ENCODE measurements around the gene PAM.
A peak's percentile ranks its signal among the peaks of the same experiment; 100 is the strongest.

The PAM gene

GRCh38 chr5:102800427-102800826, 45.3 kb downstream of the PAM start:
- no peak for ATAC-seq

GRCh38 chr5:102801371-102801770, 46.3 kb downstream of the PAM start:
- TF ChIP-seq RARB (CRISPR knock-in tag; IDR thresholded peaks at IDR 0.05) (no peak), ZNF70 (CRISPR knock-in tag; IDR thresholded peaks at IDR 0.05) (no peak), ZC3H10 (CRISPR knock-in tag; IDR thresholded peaks at IDR 0.05) (no peak)
- TF ChIP-seq, protein P1, sequence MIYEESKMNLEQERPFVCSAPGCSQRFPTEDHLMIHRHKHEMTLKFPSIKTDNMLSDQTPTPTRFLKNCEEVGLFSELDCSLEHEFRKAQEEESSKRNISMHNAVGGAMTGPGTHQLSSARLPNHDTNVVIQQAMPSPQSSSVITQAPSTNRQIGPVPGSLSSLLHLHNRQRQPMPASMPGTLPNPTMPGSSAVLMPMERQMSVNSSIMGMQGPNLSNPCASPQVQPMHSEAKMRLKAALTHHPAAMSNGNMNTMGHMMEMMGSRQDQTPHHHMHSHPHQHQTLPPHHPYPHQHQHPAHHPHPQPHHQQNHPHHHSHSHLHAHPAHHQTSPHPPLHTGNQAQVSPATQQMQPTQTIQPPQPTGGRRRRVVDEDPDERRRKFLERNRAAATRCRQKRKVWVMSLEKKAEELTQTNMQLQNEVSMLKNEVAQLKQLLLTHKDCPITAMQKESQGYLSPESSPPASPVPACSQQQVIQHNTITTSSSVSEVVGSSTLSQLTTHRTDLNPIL (CRISPR knock-in tag; IDR thresholded peaks at IDR 0.05; ENCODE audit: low read depth) = no peak
- peak; percentile 85 for ATAC-seq

More at GRCh38 chr5:102800427-102800826, 45.3 kb downstream of the PAM start:
- TF ChIP-seq ZFP3 (CRISPR knock-in tag; IDR thresholded peaks at IDR 0.05) = no peak
- no peak for TF ChIP-seq OSR1 (CRISPR knock-in tag; IDR thresholded peaks at IDR 0.05)
- no peak for TF ChIP-seq RARB (CRISPR knock-in tag; IDR thresholded peaks at IDR 0.05)
- TF ChIP-seq GLIS3 (CRISPR knock-in tag; IDR thresholded peaks at IDR 0.05) = no peak
- no peak for TF ChIP-seq TCF4 (CRISPR knock-in tag; IDR thresholded peaks at IDR 0.05; ENCODE audit: borderline replicate concordance)
- no peak for TF ChIP-seq ISL1 (CRISPR knock-in tag; IDR thresholded peaks at IDR 0.05)
- TF ChIP-seq ZNF70 (CRISPR knock-in tag; IDR thresholded peaks at IDR 0.05) = no peak
- TF ChIP-seq ZC3H10 (CRISPR knock-in tag; IDR thresholded peaks at IDR 0.05) = no peak
- TF ChIP-seq ZFP30 (CRISPR knock-in tag; IDR thresholded peaks at IDR 0.05) = no peak
- TF ChIP-seq ESRRG (CRISPR knock-in tag; IDR thresholded peaks at IDR 0.05) = no peak

- no peak for ATAC-seq
- no peak for TF ChIP-seq SNAI2 (CRISPR knock-in tag; IDR thresholded peaks at IDR 0.05)
- TF ChIP-seq OSR1 (CRISPR knock-in tag; IDR thresholded peaks at IDR 0.05) = no peak
- TF ChIP-seq ZNF8 (CRISPR knock-in tag; IDR thresholded peaks at IDR 0.05) = no peak
- no peak for TF ChIP-seq ARNTL (CRISPR knock-in tag; IDR thresholded peaks at IDR 0.05; ENCODE audit: borderline replicate concordance, low read depth)
- TF ChIP-seq, protein P2, sequence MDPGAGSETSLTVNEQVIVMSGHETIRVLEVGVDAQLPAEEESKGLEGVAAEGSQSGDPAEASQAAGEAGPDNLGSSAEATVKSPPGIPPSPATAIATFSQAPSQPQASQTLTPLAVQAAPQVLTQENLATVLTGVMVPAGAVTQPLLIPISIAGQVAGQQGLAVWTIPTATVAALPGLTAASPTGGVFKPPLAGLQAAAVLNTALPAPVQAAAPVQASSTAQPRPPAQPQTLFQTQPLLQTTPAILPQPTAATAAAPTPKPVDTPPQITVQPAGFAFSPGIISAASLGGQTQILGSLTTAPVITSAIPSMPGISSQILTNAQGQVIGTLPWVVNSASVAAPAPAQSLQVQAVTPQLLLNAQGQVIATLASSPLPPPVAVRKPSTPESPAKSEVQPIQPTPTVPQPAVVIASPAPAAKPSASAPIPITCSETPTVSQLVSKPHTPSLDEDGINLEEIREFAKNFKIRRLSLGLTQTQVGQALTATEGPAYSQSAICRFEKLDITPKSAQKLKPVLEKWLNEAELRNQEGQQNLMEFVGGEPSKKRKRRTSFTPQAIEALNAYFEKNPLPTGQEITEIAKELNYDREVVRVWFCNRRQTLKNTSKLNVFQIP (CRISPR knock-in tag; IDR thresholded peaks at IDR 0.05; ENCODE audit: borderline replicate concordance, low read depth) = no peak
- TF ChIP-seq GLIS3 (CRISPR knock-in tag; IDR thresholded peaks at IDR 0.05) = no peak
- TF ChIP-seq ESRRG (CRISPR knock-in tag; IDR thresholded peaks at IDR 0.05) = no peak
- TF ChIP-seq RARB (CRISPR knock-in tag; IDR thresholded peaks at IDR 0.05) = no peak
- TF ChIP-seq TCF4 (CRISPR knock-in tag; IDR thresholded peaks at IDR 0.05; ENCODE audit: borderline replicate concordance) = no peak
- TF ChIP-seq CSRNP3 (CRISPR knock-in tag; IDR thresholded peaks at IDR 0.05) = no peak
- no peak for TF ChIP-seq ZFP3 (CRISPR knock-in tag; IDR thresholded peaks at IDR 0.05)
- no peak for TF ChIP-seq ZFP30 (CRISPR knock-in tag; IDR thresholded peaks at IDR 0.05)
These were observed 47.8 kb downstream of the PAM start for GRCh38 chr5:102802708-102803458.

- ATAC-seq = peak; percentile 89
- TF ChIP-seq ZFP30 (CRISPR knock-in tag; IDR thresholded peaks at IDR 0.05) (no peak), ESRRG (CRISPR knock-in tag; IDR thresholded peaks at IDR 0.05) (no peak), PATZ1 (CRISPR knock-in tag; IDR thresholded peaks at IDR 0.05; ENCODE audit: borderline replicate concordance) (no peak), GLIS3 (CRISPR knock-in tag; IDR thresholded peaks at IDR 0.05) (no peak), ZC3H10 (CRISPR knock-in tag; IDR thresholded peaks at IDR 0.05) (no peak), OSR1 (CRISPR knock-in tag; IDR thresholded peaks at IDR 0.05) (no peak), ARNTL (CRISPR knock-in tag; IDR thresholded peaks at IDR 0.05; ENCODE audit: borderline replicate concordance, low read depth) (no peak), BACH2 (CRISPR knock-in tag; IDR thresholded peaks at IDR 0.05; ENCODE audit: borderline replicate concordance) (no peak), TCF4 (CRISPR knock-in tag; IDR thresholded peaks at IDR 0.05; ENCODE audit: borderline replicate concordance) (no peak), TOX (CRISPR knock-in tag; IDR thresholded peaks at IDR 0.05; ENCODE audit: borderline replicate concordance) (no peak), ISL1 (CRISPR knock-in tag; IDR thresholded peaks at IDR 0.05) (no peak)
- TF ChIP-seq, protein P3, sequence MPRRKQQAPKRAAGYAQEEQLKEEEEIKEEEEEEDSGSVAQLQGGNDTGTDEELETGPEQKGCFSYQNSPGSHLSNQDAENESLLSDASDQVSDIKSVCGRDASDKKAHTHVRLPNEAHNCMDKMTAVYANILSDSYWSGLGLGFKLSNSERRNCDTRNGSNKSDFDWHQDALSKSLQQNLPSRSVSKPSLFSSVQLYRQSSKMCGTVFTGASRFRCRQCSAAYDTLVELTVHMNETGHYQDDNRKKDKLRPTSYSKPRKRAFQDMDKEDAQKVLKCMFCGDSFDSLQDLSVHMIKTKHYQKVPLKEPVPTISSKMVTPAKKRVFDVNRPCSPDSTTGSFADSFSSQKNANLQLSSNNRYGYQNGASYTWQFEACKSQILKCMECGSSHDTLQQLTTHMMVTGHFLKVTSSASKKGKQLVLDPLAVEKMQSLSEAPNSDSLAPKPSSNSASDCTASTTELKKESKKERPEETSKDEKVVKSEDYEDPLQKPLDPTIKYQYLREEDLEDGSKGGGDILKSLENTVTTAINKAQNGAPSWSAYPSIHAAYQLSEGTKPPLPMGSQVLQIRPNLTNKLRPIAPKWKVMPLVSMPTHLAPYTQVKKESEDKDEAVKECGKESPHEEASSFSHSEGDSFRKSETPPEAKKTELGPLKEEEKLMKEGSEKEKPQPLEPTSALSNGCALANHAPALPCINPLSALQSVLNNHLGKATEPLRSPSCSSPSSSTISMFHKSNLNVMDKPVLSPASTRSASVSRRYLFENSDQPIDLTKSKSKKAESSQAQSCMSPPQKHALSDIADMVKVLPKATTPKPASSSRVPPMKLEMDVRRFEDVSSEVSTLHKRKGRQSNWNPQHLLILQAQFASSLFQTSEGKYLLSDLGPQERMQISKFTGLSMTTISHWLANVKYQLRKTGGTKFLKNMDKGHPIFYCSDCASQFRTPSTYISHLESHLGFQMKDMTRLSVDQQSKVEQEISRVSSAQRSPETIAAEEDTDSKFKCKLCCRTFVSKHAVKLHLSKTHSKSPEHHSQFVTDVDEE (CRISPR knock-in tag; IDR thresholded peaks at IDR 0.05) = no peak
- TF ChIP-seq, protein P1 (CRISPR knock-in tag; IDR thresholded peaks at IDR 0.05; ENCODE audit: low read depth) = no peak
These were observed 52.9 kb downstream of the PAM start for GRCh38 chr5:102807878-102808502.

Measured in SK-N-SH treated with all-trans-retinoic acid at 6 μM for 48 hours (cell line).